Measurements from ENCODE around the gene POU6F1. TPM values are rescaled to one million over a fixed set of nuclear protein-coding genes. Genes with fewer than 3 reads are reported as not detected.
A peak's percentile ranks its signal among the peaks of the same experiment; 100 is the strongest.

The POU6F1 gene
- total and polyA plus RNA-seq, 2 experiments from 2014 or later = 1.8 to 3.0 TPM

GRCh38 chr12:51187370-51187987 lies 30.4 kb downstream of the POU6F1 start:
- no peaks in the 10 kb centered on the region for H3K36me3 ChIP-seq (ENCODE audit: low read depth)
- no peaks in the 10 kb centered on the region for H3K9me2 ChIP-seq (ENCODE audit: insufficient read depth)
- H2AFZ ChIP-seq = no peak overlapping the region
- no peaks in the 10 kb centered on the region for H3K79me2 ChIP-seq (ENCODE audit: insufficient read depth)
- no peak overlapping the region for H3K9ac ChIP-seq
- no peaks in the 10 kb centered on the region for H3K4me1 ChIP-seq (ENCODE audit: insufficient read depth)
- DNase-seq = no peak
- 54 to 55% methylated on average over 5 of the region's 5 CpGs for WGBS, 2 experiments (ENCODE audit: low coverage in 1 of 2, low lambda C conversion rate in 2 of 2, missing lambda C conversion rate in 2 of 2)
- H4K20me1 ChIP-seq (ENCODE audit: insufficient read depth) = no peaks in the 10 kb centered on the region
- no peak overlapping the region for H3K4me2 ChIP-seq (ENCODE audit: unreplicated experiment)
- H3K27me3 ChIP-seq (replicated peaks; ENCODE audit: insufficient read depth) = no peaks in the 10 kb centered on the region
- H3F3A ChIP-seq (ENCODE audit: insufficient read depth) = no peaks in the 10 kb centered on the region
- no peak overlapping the region for H3K4me3 ChIP-seq
- in situ Hi-C loops (cut with MboI) = no loop called here
- TF ChIP-seq EZH2phosphoT487 (IDR thresholded peaks at IDR 0.05; ENCODE audit: insufficient read depth, low read depth) = no peak
- H3K27ac ChIP-seq = no peak overlapping the region
- no peaks in the 10 kb centered on the region for H3K9me3 ChIP-seq (ENCODE audit: low read depth)

GRCh38 chr12:51186465-51187085 lies 31.3 kb downstream of the POU6F1 start:
- H3F3A ChIP-seq (ENCODE audit: insufficient read depth) = no peaks in the 10 kb centered on the region
- no peaks in the 10 kb centered on the region for H4K20me1 ChIP-seq (ENCODE audit: insufficient read depth)
- H3K27me3 ChIP-seq (replicated peaks; ENCODE audit: insufficient read depth) = no peaks in the 10 kb centered on the region
- no peak overlapping the region for H3K4me3 ChIP-seq
- H2AFZ ChIP-seq = no peak overlapping the region
- TF ChIP-seq EZH2 (IDR thresholded peaks at IDR 0.05; ENCODE audit: insufficient read depth, poor library complexity, severe bottlenecking) (no peak), EZH2phosphoT487 (IDR thresholded peaks at IDR 0.05; ENCODE audit: insufficient read depth, low read depth) (no peak)
- no peak overlapping the region for H3K27ac ChIP-seq
- no peaks in the 10 kb centered on the region for H3K9me3 ChIP-seq (ENCODE audit: low read depth)
- no peaks in the 10 kb centered on the region for H3K36me3 ChIP-seq (ENCODE audit: low read depth)
- no peaks in the 10 kb centered on the region for H3K9me2 ChIP-seq (ENCODE audit: insufficient read depth)
- no peaks in the 10 kb centered on the region for H3K4me1 ChIP-seq (ENCODE audit: insufficient read depth)
- no peak overlapping the region for H3K9ac ChIP-seq
- H3K79me2 ChIP-seq (ENCODE audit: insufficient read depth) = no peaks in the 10 kb centered on the region
- in situ Hi-C loops (cut with MboI) = no loop called here
- 64 to 69% methylated on average over 3 of the region's 3 CpGs for WGBS, 2 experiments (ENCODE audit: low coverage in 1 of 2, low lambda C conversion rate in 2 of 2, missing lambda C conversion rate in 2 of 2)
- DNase-seq = no peak
- H3K4me2 ChIP-seq (ENCODE audit: unreplicated experiment) = no peak overlapping the region

- Histone ChIP-seq H2AFZ (no peak overlapping the region), H3K27me3 (replicated peaks; ENCODE audit: insufficient read depth) (no peaks in the 10 kb centered on the region), H3K9me3 (ENCODE audit: low read depth) (no peaks in the 10 kb centered on the region), H3F3A (ENCODE audit: insufficient read depth) (no peaks in the 10 kb centered on the region), H3K9ac (no peak overlapping the region), H3K79me2 (ENCODE audit: insufficient read depth) (no peaks in the 10 kb centered on the region), H3K9me2 (ENCODE audit: insufficient read depth) (no peaks in the 10 kb centered on the region), H4K20me1 (ENCODE audit: insufficient read depth) (no peaks in the 10 kb centered on the region), H3K4me2 (ENCODE audit: unreplicated experiment) (no peak overlapping the region), H3K4me3 (no peak overlapping the region), H3K4me1 (ENCODE audit: insufficient read depth) (no peaks in the 10 kb centered on the region), H3K27ac (no peak overlapping the region), H3K36me3 (ENCODE audit: low read depth) (no peaks in the 10 kb centered on the region)
- in situ Hi-C loops (cut with MboI) = no loop called here
- DNase-seq = no peak
- no peak for TF ChIP-seq EZH2phosphoT487 (IDR thresholded peaks at IDR 0.05; ENCODE audit: insufficient read depth, low read depth)
- TF ChIP-seq EZH2 (IDR thresholded peaks at IDR 0.05; ENCODE audit: insufficient read depth, poor library complexity, severe bottlenecking) = no peak
- 73 to 78% methylated on average over 6 of the region's 6 CpGs for WGBS, 2 experiments (ENCODE audit: low coverage in 1 of 2, low lambda C conversion rate in 2 of 2, missing lambda C conversion rate in 2 of 2)
These were observed 32.6 kb downstream of the POU6F1 start for GRCh38 chr12:51185171-51185717.

- Histone ChIP-seq H3K4me1 (ENCODE audit: insufficient read depth) (no peaks in the 10 kb centered on the region), H4K20me1 (ENCODE audit: insufficient read depth) (no peaks in the 10 kb centered on the region), H3K9me2 (ENCODE audit: insufficient read depth) (no peaks in the 10 kb centered on the region), H3K27me3 (replicated peaks; ENCODE audit: insufficient read depth) (no peaks in the 10 kb centered on the region), H3K4me3 (no peak overlapping the region), H3K4me2 (ENCODE audit: unreplicated experiment) (no peak overlapping the region), H3K9ac (no peak overlapping the region), H3K27ac (no peak overlapping the region), H3K9me3 (ENCODE audit: low read depth) (no peaks in the 10 kb centered on the region), H2AFZ (no peak overlapping the region), H3K79me2 (ENCODE audit: insufficient read depth) (no peaks in the 10 kb centered on the region), H3K36me3 (ENCODE audit: low read depth) (no peaks in the 10 kb centered on the region), H3F3A (ENCODE audit: insufficient read depth) (no peaks in the 10 kb centered on the region)
- in situ Hi-C loops (cut with MboI) = no loop called here
- no peak for TF ChIP-seq EZH2phosphoT487 (IDR thresholded peaks at IDR 0.05; ENCODE audit: insufficient read depth, low read depth)
- no peak for TF ChIP-seq EZH2 (IDR thresholded peaks at IDR 0.05; ENCODE audit: insufficient read depth, poor library complexity, severe bottlenecking)
- DNase-seq = peak; percentile 21
- 24 to 28% methylated on average over 3 of the region's 3 CpGs for WGBS, 2 experiments (ENCODE audit: low coverage in 1 of 2, low lambda C conversion rate in 2 of 2, missing lambda C conversion rate in 2 of 2)
These were observed 34.0 kb downstream of the POU6F1 start for GRCh38 chr12:51183816-51184215.

Measured in GM23248 (cell line).